HG02678 (cell line): Measurements from ENCODE around the gene DBT.
"Not testable (repeated sequence)": the region's sequence is repeated elsewhere in the genome, so short reads cannot be mapped to it uniquely, and the experiment has no call there.

ENCODE experiments used
- ATAC-seq: cut with Tn5 transposase; IDR thresholded peaks from one replicate; pipeline ENCODE4 v1.9.1; 2021; ENCODE audit warnings: mild to moderate bottlenecking, moderate library complexity; ENCODE audit not compliant: unreplicated experiment

Gene DBT

GRCh38 chr1:100202703-100203102, 46.9 kb downstream of the DBT start:
- not testable (repeated sequence) for ATAC-seq

DNA sequence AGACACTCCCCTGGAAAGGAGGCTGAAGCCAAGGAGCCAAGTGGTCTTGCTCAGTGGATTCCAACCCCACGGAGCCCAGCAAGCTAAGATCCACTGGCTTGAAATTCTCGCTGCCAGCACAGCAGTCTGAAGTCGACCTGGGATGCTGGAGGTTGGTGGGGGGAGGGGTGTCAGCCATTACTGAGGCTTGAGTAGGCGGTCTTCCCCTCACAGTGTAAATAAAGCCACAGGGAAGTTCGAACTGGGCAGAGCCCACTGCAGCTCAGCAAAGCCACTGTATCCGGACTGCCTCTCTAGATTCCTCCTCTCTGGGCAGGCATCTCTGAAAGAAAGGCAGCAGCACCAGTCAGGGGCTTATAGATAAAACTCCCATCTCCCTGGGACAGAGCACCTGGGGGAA, 49.6 kb downstream of the DBT start:
- ATAC-seq: not testable (repeated sequence)

- no peak for ATAC-seq
Observed at GRCh38 chr1:100198596-100198995, 51.0 kb downstream of the DBT start.

GRCh38 chr1:100188617-100189016, 61.0 kb downstream of the DBT start:
- ATAC-seq: no peak

- ATAC-seq: no peak
Observed at GRCh38 chr1:100187912-100188311, 61.7 kb downstream of the DBT start.

DNA sequence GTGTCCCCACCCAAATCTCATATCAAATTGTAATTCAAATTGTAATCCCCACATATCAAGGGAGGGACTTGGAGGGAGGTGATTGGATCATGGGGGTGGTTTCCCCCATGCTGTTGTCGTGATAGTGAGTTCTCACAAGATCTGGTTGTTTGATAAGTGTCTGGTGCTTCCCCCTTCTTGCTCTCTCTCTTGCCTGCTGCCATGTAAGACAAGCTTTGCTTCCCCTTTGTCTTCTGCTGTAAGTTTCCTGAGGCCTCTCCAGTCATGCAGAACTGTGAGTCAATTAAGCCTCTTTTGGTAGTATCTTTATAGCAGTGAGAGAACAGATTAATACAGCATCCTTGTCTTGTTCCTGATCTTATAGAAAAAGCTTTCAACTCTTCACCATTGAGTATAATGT, 65.1 kb downstream of the DBT start:
- peak; percentile 70 for ATAC-seq

DNA sequence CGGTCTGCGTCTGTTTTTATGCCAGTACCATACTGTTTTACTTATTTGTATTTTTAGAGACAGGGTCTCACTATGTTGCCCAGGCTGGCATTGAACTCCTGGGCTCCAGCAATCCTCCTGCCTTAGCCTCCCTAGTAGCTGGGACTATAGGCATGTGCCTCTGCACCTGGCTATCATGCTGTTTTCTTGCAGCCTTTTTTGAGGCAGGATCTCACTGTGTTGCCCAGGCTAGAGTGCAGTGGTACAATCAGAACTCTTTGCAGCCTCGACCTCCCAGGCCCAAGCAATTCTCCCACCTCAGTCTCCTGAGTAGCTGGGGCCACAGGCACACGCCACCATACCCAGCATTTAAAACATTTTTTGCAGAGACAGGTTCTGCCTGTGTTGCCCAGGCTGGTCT, 66.3 kb downstream of the DBT start:
- ATAC-seq: no peak

- no peak for ATAC-seq
Observed at GRCh38 chr1:100178091-100178490, 71.5 kb downstream of the DBT start, which contains the start of gene LRRC39. Gene LRRC39, minus strand, starts transcription at chr1:100178256. Its CDS starts 9,740 bp downstream, at chr1:100168516.

DNA sequence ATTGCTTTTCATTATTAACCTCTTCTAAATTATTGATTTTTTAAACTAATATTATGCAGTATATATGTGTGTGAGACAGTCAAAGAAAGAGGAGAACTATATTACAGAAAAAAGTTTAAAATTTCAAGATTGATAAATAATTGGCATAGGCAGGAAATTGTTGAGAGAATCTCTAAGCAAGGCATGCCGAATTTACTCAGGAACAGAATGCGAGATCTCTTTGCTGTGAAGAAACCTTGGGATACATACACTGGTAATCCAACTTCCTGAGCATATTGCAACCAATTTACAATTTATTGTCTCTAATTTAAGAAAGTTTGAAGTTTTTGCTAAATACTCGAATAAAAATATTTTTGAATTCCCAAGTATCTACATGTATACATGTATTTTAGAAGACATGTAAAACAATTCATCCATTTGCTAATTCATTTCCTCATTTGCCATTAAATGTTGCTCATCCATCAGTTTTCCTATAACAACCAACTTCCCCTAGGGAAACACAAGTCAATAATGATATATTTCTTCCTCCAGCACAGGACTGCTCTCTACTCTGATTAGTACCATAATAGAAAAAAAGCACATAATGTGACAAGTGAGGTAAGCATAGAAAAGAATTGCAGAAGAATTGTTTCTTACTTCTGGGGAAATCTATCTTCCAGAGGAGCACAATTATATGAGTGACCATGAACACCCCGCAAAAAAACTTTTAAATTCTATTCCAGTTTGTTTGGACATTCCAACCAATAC, 72.2 kb downstream of the DBT start:
- ATAC-seq: no peak

DNA sequence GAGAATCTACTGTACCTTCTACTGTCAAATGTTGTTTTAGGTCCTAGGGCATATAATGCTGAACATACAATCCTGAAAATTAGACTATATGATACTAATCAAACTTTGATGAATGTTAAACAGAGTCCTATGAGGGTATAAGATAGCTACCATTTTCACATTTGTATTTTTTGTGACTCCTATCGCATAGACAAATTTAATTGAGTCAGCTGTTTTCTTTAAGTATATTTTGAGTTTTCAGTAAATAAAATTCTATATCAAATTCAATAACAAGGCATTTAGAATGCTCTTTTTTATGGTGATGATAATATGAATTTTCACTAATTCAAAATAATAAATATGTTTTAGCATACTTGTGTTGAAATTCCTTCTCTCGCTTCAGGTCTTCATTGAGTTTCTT, 81.6 kb downstream of the DBT start:
- no peak for ATAC-seq

- no peak for ATAC-seq
Observed at GRCh38 chr1:100164702-100165101, 84.9 kb downstream of the DBT start.

GRCh38 chr1:100164216-100164615, 85.4 kb downstream of the DBT start:
- ATAC-seq: no peak

DNA sequence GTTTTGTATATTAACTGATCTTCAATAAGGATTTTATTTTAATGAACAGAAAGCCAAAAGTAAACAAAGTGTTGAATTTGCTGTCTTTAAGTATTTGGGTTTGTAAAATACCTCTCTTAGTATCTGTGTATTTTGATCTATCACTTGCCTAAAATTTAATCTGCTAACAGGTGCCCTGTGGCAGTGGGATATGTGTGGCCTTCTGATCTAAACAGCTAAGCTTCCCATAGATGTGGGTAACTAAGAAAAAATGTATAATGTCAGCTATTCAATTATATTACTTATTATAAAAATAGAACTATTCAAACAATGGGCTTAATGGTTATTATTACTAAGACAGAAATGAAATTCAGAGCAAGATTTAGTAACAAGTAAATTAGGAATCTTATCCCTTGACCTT, 86.8 kb downstream of the DBT start:
- ATAC-seq: no peak

DNA sequence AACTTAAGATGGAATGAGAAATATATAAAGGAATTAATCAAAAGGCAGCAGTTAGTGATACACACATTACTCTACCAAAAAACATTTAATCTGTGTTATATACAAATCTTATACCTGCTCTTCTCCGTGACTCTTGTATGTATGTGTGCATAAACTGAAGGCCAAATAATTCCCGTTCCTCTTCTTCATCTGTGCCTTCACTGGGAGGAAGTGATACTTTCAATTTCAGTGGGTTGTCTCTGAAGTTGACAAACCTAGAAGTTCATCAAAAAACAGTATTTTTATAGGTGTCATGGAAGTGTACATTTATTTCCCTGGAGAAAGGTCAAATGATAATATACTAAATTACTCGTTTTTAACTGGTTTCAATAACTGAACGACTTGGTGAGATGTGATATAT, 97.4 kb downstream of the DBT start:
- ATAC-seq: peak; percentile 86

DNA sequence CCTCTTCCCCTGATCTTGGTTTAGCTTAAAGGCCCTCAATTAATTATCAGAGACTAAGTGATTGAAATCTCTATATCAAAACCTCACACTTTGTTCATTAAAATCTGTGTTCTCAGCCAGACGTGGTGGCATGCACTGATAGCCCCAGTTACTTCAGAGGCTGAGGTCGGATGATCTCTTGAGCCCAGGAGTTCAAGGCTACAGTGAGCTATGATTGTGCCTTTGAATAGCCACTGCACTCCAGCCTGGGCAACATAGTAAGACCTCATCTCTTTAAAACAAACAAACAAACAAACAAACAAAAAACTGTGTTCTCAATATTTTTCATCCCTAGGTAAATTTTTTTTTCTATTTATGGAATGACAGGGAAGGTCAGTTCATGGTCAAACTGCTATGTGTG, 98.0 kb downstream of the DBT start:
- ATAC-seq: no peak

DNA sequence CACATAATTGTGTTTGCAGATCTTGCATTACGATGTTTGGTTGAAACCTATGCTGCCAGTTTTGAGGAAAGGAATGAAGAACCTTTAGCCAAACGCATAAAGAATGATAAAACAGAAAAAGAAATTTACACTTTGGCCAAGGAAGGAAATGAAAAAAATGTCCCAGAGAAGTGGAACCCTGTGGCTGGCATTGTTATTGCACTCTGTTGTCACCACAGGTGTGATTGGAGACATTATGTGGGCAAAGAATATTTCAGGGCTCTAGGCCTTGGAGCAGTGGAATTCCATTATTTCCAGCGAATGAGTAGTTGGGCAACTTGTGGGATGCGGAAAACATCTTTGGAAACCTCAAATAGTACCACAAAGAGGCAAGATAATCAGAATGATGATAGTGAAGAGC, 101.8 kb downstream of the DBT start:
- no peak for ATAC-seq

DNA sequence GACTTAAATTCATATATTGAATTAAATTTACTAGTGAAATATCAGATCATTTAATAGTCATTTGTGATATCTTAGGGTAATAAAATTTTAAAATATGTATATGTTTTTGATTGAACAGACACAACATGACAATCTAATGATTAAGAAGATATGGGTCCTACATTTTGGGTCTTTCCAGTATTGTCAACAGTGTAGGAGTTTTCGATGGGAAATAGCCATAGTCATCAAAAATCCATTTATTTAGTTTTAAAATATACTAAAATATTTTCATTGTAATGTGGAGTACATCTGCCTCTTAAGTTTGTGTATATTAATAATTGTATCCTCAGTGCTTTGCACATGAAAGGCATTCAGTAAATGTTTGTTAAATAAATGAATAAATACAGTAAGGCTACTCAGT, 102.7 kb downstream of the DBT start:
- ATAC-seq: no peak

DNA sequence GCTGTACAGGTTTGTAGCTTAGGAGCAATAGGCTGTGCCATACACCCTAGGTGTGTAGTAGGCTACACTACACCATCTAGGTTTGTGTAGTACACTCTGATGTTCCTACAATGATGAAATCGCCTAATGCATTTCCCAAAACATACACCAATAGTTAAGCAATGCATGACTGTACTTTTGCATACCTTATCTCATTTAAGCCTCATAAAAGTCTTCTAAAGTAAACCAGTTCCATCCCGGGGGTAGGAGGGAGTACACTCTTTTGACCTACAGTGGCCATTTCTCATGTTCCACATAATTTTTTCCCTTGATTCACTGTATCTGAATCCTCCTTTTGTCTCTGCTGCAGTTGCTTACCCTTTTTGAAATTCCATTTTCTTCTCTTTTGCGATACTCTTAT, 104.5 kb downstream of the DBT start:
- no peak for ATAC-seq

GRCh38 chr1:100142343-100142742, 107.3 kb downstream of the DBT start:
- ATAC-seq: no peak

- no peak for ATAC-seq
Observed at GRCh38 chr1:100141192-100141591, 108.4 kb downstream of the DBT start.

DNA sequence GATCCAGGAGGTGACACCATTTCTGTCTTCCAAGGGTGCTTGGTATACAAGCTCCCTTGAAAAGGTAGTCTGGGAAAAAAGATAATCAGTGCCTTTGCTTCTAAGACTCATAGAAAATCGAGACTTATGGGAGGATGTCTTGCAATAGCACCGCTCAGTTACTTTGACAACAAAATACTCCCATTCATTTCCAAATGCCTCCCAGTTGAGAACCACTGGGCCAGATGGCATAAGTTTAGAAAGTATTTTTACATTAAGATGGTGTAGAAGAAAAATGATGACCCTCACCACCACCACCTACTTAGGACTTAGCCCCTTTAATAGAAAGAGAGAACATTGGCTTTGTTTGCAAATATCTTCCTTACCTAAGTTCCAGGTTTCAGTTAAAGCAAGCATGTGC, 112.0 kb downstream of the DBT start:
- ATAC-seq: no peak
